HuH-7 (cell line): Measurements from ENCODE around the gene SRPX.
A peak's percentile ranks its signal among the peaks of the same experiment; 100 is the strongest.

ENCODE experiments used
- DNase-seq: peaks from one replicate; pipeline ENCODE4 v3.0.0; 2011; ENCODE audit warnings: low spot score

SRPX gene, protein sequence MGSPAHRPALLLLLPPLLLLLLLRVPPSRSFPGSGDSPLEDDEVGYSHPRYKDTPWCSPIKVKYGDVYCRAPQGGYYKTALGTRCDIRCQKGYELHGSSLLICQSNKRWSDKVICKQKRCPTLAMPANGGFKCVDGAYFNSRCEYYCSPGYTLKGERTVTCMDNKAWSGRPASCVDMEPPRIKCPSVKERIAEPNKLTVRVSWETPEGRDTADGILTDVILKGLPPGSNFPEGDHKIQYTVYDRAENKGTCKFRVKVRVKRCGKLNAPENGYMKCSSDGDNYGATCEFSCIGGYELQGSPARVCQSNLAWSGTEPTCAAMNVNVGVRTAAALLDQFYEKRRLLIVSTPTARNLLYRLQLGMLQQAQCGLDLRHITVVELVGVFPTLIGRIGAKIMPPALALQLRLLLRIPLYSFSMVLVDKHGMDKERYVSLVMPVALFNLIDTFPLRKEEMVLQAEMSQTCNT

DNA sequence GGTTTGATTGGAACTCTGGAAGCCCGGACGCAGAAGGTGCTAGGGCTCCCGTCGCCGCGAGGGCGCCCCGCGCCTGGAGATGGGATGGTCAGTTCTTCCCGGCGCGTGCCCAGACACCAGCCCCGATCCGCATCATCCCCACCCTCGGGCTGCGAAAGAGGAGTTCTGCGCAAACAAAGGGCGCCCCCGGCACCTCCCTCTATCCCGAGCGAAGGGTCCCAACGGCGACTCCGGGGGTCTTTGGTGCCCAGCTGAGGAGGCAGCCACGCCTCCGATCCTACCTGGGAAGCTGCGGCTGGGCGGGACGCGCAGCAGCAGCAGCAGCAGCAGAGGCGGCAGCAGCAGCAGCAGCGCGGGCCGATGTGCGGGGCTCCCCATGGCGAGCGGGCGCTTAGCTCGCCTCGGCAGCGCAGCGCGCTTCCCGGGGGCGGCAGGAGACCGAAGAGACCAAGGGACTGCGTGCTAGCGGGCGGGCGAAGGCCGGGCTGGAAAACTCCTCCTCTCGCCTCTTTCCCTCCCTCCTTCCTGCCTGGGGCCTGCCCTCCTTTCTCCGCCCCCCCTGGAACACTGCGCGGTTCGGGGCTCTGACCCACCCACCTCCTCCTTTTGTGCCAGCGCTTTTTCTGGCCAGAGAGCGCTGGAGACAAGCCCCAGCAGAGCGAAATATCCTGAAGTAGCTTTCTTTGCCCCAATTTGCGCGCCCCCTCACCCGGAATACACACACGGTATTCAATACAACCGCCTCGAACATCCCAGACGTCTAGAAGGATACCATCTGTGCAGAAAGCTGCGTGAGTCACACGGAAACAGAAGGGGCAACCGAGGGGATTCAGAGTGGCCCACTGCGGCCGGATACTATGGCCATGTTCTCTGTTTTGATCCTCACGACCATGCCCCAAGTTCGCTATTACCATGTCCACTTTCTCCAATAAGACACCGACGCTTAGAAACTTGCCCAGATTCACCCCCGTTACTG is at the start of gene SRPX:
SRPX (minus strand) TSS at position 457 of the 976 bp plus-strand sequence; CDS start at position 378, 79 bp downstream.
- no peak for DNase-seq

DNA sequence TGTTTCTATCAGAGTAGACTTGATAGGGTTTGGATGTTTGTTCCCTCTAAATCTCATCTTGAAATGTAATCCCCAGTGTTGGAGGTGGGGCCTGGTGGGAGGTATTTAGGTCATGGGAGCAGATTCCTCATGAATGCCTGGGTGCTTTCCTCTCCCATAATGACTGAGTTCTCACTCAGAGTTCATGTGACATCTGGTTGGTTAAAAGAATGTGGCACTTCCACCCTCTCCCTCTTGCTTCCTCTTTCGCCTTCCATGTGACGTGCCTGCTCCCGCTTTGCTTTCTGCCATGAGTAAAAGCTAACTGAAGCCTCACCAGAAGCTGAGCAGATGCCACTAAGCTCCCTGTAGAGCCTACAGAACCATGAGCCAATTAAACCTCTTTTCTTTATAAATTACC is 47.3 kb upstream of the SRPX start:
- no peak for DNase-seq

DNA sequence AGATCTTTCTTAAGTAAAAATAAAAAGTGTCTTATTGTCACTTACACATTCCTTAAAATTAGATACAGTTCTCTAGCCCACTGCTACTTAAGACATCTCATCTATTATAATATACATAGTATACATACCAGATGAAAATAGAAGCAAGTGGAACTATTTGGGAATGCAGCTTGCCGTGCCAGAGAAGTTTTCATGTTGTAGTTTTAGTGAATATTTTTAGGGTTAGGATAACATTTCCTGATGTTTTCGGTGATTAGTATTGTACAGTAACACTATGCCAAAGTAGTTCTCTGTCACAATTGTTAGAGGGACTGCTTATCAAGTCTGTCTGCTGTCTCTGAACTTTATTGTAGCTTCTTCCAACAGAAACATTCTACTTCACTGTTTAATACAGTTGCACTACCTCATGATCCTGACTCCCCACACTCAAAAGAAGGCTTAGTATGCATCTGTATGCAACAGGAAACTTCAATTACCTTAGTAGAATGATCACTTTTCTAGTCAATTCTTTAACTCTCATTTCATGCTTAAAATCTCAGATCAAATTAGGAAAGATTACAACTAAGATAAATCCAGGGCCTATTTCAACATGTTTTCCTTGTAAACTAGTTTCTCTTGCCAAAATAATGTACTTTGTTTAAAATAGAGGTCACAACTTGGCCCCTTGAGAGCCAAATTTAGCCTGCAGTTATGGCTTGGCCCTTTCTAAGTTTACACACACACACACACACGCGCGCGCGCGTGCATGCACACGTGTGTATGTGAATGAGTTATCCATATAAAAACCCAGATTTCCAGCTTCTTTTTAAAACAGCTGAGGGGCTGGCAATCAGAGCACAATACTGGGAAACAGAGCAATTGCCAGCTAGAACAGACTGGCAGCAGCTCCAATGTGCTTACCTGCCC is 42.3 kb upstream of the SRPX start:
- DNase-seq = no peak

GRCh38 chrX:38260231-38260630 is 39.6 kb upstream of the SRPX start:
- peak; percentile 38 for DNase-seq

DNA sequence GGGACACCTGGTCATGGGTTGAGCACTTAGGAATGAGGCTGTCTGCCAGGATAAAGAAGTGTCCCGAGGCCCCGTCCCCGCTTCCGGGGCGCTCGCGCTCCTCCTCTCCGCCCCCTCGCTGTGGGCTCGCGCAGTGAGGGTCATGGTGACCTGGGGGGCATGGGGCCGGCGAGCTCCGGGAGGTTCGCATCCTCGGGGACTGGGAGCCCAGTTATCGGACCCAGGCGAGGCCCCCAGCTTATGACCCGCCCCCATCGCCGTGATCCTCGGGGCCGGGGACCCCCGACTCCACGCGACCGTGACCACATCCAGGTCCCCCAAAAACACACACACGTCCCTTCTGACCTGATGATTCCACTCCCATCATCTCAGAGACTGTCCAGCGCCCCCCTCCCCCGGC is 35.3 kb upstream of the SRPX start:
- DNase-seq = no peak

DNA sequence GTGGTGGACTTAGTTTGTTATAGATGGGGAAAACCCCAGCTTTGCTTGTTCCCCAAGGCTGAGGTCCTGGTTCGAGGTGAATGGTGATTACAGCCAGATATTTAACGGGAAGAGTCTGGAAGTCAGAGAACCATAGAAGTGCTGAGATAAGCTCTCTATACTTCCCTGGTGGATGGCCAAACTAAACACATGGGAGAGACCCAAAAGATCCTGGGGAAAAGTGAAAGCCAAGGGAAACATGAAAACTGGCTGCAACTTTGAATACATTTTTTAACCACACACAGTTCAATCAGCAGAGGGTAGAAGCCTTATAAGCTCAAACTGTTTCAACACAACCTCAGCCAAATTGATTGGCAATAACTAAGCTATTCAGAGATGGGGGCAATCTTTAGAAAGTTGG is 29.3 kb upstream of the SRPX start:
- no peak for DNase-seq

GRCh38 chrX:38247051-38247450 is 26.4 kb upstream of the SRPX start:
- no peak for DNase-seq

DNA sequence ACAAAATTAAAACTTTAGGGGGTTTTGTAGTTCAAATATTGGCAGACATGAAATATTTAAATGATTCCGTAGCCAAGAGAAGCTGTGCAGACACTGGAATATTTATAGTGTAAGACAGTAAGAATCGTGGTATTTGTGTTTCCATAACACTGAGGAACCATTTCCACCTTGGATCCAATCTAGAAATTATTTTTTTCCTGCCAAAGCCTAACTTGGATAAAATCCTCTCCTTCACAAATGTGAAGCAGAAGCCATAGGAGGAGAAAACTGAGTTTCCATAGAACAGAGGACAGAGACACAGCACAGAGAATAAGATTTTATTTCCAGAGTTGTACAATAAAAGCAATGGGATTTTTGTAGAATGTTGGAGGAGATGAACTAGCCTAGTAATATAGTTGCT is 19.9 kb upstream of the SRPX start:
- no peak for DNase-seq

DNA sequence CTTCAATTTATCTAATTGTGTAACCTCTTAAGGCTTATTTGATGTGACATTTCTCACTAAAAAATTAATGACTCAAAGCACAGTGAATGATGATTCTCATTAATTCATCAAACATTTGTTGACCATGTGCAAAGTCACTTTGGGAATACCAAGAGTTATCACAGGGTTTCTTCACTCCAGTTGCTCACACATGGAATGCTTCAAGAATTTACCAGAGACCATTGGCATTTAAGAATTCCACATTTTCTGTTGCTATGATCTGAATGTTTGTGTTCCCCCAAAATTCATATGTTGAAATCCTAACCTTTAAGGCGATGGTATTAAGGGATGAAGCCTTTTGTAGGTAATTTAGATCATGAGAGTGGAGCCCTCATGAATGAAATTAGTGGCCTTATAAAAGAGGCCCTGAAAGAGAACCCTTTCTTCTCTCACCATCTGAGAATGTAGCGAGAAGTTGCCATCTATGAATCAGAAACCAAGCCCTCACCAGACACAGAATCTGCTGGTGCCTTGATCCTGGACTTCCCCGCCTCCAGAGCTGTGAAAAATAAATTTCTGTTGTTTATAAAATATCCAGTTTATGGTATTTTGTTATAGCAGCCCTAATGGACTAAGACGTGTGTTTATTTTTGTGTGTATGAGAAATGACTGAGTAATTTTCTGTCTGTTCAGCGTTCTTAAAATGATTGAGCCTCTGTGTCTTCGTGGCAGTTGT is 16.4 kb upstream of the SRPX start:
- DNase-seq = no peak

DNA sequence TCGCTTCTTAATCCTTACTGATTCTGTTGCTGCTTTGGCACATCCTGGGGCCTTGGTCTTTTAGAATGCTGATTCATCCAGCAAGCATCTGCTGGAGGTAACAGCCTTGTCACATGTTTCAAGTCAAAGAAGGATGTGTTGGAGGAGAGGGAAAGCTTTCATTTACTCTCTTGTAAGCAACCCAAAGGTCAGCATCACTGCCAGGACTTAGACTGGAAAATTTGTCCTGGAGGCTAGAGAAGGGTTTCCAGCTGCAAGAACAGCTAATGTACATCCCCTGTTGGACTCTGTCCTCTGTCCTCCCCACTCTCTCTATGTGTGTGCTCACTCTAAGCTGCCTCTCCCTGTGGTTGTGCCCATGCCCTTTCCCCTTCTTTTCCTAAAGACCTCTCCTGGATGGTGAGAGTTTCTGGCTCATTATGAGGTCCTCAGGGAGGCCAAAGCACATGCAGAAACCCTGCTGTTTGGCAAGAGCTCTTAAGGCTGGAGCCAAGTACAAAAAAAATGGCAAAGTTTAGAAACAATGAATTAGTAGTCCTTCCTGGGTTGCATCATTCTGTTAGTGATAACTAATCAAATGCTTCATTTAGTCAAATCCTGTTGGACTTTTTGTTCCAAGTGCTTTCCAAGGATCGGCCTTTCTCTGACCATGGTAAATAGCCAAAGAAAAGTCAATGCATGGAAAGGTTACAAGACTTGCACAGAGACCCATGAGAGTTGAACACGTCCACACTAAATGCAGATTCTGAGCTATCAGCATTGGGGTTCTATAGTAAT is 13.4 kb upstream of the SRPX start:
- DNase-seq = peak; percentile 6

GRCh38 chrX:38232079-38232686 is 11.5 kb upstream of the SRPX start:
- DNase-seq = no peak

DNA sequence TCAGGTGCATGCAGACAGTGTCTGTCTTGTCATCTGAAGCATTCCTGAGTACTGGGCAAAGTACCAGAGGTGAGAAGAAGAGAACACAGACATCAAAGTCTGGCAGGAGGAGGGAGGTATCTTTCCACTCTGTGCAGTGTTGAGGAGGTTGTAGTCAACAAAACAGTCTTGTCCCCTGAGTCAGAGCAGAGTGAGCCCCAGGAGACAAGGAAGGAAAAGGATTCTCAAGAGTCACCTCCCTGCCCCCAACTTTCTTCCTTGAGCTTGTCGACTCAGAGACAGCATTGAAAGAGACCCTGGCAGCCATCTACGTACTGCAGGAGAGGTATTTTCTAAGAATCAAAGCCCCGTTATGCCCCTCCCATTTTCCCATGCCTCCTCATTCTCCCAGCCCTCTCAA is 4.4 kb upstream of the SRPX start:
- DNase-seq = no peak

DNA sequence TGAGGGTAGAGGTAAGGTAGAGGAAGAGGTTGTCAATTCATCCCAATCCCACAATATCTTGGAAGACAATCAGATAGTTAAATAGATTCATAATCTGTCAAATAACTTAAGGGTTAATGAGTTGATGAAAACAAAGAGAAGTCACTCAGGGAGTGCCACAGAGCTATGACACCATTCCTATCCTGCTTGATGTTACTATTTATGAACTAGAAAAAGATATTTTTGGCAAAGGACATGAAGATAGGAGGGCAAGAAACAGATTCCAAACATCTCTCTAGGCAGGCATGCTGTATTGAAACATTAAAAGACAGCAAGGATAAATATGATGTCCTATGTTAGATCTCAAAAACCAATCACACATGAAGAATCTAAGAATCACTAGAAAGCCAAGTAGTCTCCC is 3.5 kb upstream of the SRPX start:
- DNase-seq = no peak

DNA sequence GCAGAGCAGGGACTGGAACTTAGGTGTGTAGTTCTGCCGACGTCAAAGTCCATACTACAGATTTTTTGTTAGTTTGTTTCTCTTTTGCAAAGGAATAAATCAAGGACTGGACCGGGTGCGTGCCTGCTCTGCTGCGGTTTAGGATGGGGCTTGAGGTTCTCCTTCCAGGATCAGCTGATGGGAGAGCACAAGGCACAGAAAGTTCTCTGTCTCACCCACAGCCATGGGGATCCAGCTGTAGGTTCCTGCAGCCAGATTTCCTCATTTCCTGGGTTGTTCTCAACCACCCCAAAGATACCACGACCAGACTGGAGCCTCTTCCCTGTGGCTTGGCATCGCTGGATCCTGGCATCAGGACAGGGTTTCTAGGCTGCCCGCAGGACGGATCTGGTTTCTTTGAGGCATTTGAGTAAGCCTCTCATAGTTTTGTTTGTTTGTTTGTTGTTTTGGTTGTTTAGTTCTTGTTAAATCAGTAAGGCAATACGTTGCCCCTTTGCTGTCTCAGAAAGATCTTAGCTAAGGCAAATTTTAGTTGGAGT is 789 bp upstream of the SRPX start:
- no peak for DNase-seq

DNA sequence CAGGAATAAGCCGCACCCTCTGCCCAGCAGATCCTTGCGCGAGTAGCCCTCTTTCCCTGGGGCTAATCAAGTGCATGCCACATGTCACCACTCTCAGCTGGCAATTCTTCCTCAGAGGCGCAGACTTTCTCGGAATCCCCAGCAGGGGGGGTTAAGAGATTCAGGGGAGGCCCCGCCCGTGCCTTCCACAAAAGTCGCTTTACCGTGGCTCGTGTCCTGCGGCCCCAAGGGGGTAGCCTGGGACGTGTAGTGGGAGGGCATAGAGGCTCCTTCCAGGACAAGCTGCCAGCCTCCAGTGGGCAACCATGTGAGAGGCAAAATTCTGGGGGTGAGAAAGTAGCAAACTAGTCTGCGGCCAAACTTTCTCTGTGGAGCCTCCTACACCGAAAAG is 652 bp downstream of the SRPX start:
- DNase-seq = no peak

DNA sequence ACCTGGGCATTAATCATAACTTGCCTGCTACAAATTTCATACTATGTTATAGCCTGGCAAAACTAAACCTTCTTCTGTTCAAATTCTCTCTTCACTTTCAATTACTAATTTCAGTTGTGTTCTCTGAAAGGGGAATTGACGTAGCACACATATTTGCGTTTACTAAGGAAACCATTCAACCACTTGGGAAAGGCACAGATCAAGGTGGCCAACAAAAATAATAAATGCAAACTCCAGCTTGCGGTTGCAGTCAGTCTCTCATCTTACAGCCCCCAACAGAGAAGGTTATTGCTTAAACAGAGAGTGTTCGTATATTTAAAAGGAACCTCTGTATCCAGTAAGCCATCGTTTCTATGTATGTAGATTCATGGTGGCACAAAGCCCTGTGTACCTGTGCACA is 4.0 kb downstream of the SRPX start:
- no peak for DNase-seq

DNA sequence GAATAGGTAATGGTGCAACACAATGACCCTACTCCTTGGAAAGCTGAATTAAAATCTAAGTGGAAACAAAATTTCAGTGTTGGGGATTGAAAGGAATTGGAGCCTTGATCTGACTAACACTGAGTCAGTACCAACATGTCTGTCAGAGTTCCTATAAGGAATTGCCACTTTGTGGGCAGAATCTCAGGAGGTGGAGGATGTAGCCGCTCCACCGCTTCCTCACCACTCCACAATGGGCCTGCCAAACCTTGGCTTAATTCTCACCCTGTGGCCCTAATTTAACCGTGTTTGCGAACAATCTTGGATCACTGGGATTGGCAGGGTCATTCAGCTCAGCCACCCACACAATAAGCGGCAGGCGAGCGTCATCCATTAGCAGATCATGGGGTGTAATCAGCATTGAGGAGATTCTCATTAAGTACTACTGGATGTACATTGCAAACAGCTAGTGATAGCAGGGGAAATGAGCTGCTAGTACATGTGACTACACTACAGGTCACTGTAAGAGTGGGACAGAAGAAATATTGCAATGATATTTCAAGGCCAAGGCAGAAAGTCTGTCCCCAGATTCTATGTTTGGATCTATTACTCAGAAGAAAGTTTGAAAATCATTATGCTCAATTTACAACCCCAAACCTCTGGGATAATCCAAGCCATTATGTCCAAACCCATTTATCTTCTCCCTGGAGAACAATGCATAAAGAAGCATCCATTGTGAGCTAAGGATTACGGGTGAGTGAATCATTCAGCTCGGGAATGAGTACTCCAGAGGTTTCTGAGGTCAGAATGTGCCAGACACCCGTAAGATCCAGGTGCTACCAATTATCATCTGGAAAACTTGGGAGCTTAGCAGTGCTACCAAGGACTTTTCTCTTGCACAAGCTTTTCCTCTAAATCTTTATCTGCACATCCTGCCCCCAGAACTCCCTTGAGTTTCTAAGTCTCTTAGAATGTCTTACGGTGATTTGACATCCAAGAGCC is 5.8 kb downstream of the SRPX start:
- no peak for DNase-seq

DNA sequence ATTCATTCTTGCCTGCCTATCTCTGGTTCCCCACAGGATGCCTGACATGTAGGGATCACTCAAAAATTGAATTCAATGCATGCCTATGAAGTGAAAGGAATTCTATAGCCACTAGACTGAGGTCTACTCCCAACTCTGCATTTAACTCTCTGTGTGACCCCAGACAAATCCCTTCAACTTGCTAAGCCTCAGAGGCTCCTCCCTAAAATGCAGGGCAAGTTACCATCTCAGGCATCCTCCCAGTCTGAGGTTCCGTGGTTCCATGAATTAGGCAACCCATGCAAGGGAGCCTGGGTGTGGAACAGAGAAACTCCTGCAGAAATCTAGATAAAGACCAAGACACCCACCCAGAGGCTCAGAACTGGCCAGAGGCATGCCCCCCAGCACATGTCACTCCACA is 6.6 kb downstream of the SRPX start:
- no peak for DNase-seq
